ENCODE results near the gene COX17.

COX17 gene

DNA sequence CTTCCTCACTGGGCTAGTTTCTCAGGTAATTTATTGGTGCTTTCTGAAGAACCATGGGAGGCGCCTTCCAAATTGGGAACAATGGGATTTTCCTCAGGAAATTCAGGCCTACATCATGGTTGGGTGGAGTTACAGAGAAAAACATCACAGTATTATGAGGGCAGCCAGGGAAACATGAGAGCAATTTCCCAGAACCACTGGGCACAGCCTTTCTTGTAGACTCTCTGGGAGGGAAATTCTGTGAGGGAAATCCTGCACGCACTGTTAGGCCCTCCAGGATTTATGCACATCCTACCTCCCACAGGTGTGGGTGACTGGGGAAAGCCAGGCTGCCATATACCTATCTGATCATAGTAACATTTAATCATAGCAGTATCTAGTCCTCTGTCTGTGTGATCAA, 30.0 kb downstream of the COX17 start:
- DNase-seq (ENCODE audit: insufficient read length, low spot score) (no peak), FAIRE-seq (no peak)

DNA sequence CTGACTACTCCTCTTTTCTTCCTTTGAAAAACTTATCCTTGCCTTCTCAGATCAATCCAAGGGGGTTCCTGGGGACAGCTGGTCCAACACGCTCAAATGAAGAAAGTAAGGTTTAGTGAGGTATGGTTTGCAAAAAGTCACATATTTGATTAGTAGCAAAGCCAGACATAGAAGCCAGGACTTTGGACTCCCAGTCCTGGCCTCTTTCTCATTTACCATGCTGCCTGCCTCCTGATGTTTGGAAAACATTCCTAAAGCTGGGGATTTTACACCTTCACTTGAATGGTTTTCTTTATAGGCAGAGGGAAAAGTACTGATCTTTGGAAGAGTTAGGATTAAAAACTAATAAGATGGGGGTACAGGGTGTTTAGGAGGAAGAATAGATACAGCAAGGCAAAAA, 31.4 kb downstream of the COX17 start:
- DNase-seq (ENCODE audit: insufficient read length, low spot score) (no peak), FAIRE-seq (no peak)

DNA sequence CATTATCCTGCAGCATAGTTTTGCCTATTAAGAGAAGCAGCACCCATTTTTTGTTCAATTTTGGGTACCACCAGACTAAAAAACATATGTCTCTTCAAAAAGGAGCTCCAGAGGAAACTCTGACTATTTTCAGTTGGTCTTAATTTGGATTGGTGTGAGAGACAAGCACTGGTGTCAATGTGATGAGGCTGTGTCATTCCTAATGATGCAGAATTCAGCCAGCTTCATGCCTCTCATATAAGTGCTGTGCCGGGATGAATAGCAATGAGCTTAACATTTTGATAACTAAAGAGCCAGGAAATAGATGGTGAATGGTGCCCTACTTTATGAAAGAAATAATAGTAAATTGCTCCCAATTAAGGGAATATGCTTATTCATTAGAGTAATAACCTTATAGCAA, 32.7 kb downstream of the COX17 start:
- no peak for FAIRE-seq
- DNase-seq (ENCODE audit: insufficient read length, low spot score): no peak

DNA sequence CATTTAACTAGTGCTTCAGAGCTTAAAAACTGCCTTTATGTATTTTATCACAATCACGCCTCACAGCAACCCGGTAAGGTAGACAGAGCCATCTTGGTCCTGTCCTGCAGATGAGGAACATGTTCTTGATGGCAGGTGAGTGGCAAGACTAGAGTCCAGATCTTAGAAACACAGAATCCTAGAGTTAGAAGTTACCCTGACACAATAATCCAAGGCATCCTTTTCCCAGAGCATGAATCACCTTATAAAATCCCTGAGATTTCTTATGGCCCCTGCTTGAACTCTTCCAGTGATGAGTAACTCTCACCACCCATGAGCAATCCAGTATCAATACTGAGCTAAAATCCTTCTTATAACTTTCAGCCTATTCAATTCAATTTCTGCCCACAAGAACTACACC, 33.7 kb downstream of the COX17 start:
- no peak for FAIRE-seq
- DNase-seq (ENCODE audit: insufficient read length, low spot score): no peak

DNA sequence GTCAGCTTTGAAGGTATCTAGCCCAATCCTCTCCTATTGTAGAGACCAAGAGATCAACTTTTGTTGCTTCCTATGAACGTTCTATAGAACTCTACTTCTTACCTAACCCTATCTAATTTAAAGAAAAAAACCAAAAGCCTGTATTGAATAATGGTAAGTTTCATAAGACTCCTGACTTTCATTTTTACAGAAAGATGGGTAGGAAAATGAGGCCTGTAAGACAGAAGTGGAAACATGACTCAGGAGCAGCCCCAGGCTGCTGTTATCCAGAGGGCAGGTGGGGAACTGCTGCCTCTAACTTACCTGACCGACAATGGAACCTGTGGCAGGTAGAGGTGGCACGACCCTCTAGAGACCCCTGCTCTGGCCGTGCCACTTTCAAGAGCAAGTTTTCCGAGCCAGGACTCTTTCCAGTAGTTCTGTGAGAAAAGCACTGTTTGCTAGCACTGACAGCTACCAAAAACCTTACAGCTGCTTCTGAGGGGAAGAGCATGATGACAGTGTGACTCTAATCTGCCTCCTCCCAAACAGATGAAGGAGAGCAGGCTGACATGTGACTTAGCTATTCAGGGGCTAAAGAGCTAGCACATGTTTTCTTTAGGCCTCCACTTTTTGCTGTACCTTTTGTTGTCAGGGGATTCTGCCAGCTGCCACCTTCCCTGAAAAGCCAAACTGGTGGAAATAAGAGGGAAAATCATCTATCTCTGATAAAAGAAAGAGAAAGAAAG, 34.3 kb downstream of the COX17 start:
- DNase-seq (ENCODE audit: insufficient read length, low spot score): no peak
- no peak for FAIRE-seq

DNA sequence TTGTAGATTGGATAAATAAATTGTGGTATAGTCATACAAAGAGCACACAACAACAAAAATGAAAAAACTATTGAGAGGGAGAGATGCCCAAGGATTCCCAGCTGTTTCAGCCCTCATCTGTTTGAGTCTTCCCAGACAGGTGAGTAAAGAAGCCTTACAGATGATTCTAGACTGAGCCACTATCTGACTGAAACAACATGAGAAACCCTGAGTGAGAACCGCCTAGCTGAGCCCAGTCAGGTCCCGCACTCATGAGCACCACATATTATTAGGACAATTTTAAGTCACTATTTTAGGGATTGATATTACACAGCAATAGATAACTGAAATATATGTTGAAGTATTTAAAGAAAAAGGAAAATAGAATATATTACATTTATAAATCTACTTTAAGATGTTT, 35.8 kb downstream of the COX17 start:
- FAIRE-seq: no peak
- DNase-seq (ENCODE audit: insufficient read length, low spot score): no peak

DNA sequence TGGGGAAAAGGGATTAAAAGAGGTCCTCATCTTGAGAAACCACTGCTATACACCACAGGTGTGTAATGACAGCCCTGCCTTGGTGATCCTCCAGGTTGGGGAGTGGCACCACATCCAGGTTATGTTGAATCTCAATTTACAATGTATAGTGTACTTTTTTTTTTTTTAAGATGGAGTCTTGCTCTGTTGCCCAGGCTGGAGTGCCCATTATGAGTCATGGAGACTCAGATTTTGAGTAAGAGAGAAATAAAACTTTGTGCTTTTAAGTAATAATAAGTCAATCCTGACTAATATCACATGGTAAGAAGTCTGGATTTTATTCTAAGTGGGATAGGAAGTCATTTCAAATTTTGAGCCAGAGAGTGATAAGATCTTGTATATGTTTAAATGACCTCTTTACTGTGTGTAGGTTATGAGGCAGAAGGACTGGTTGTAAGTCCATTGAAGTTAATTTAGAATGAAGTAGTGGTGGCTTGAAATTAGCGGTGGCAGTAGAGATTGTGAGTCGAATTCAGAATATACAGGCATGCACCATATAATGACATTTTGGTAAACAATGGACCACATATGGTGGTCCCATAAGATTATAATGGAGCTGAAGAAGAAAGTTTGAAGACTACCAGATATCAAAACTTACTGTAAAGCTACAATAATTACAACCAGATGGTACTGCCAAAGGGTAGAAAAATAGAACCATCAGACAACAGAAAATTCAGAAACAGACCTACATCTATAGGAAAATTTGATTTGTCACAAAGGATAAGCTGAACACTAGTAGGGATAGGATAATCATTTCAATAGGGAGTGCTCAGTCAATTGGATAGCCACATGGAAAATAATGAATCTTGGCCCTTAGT, 37.5 kb downstream of the COX17 start:
- DNase-seq (ENCODE audit: insufficient read length, low spot score) (no peak), FAIRE-seq (peak; percentile 48)

DNA sequence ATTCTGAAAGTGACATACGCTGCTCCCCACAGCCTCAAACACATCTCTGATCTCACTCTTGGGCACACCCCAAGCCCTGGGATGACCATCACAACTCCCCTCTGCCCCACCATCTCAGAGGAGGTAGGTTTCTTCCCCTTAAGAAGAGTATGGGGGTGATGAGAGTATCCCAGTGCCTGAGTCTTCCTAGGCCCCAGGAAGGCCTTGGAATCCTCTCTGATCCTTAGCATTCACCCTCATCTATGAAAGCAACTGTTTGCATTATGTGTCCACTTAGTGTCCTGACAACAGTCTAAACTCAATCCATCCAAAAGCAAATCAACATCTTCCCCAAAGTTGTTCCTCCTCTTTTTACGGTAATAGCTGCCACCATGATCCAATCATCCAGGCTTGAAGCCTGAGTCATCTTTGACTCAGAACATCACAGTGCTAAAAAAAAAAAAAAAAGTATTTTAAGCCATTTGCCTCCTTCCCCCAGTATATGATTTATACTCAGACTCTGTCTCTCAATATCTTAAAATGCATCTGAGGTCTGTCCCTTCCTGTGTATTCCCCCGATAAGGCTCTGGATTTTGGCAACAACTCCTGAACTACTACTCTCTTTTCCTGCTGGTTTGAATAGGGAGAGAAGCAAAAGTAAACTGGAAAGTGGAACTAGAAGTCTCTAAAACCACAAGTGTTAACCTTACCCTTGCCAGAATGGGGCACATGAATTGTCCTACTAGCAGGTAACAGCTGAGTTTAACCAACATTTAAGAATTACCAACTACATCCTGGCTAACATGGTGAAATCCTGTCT, 39.3 kb downstream of the COX17 start:
- peak; percentile 90 for FAIRE-seq
- peak; percentile 22 for DNase-seq (ENCODE audit: insufficient read length, low spot score)

DNA sequence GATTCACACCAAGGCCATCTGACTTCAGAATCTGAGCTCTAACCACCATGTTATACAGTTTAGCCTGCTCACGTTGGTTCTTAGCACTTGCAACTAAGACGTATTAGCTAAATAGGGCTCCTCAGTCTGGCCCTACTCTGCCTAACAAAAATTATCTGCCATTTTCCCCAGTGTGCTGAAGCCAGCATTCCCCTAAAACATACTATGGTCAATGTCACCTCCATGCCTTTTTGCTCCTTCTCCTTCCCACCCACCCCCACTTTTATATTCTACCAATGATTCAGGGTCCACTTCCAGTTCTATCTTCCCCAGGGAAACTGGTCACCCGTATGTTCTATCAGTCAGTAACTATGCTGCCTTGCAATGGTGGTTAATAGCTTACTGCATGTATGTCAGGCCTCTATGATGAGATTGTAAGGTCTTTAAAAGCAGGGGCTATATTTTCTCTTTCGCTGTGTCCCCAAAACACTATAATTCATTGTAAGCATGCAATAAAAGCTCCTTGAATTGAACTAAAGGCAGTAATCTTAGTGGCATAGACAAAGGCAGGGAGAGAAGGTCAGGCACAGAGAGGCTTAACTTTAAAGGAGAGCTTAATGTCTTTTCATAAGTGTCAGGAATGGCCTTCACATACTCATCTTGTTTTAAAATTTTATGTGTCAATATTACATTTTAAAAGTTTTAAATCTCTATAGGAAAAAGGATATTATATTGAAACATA, 40.2 kb downstream of the COX17 start:
- no peak for DNase-seq (ENCODE audit: insufficient read length, low spot score)
- FAIRE-seq: peak; percentile 42

DNA sequence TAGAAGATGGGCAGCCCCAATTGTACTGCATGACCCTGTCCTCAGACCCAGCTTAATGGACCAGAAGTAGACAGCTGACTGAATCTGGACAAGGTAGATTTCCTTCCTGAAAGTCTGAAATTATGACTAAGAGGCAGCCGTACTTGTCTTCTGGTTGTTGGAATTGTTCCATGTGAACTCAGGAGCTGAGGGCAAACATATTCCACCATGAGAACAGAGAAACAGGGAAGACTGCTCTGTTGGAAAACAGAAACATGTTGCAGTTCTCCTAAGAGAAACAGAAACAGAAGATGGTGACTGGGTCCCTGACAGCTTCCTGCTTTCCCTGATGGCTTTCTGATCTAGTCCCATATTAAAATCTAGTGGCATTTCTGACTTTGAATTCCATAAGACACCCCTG, 41.0 kb downstream of the COX17 start:
- FAIRE-seq (no peak), DNase-seq (ENCODE audit: insufficient read length, low spot score) (no peak)

DNA sequence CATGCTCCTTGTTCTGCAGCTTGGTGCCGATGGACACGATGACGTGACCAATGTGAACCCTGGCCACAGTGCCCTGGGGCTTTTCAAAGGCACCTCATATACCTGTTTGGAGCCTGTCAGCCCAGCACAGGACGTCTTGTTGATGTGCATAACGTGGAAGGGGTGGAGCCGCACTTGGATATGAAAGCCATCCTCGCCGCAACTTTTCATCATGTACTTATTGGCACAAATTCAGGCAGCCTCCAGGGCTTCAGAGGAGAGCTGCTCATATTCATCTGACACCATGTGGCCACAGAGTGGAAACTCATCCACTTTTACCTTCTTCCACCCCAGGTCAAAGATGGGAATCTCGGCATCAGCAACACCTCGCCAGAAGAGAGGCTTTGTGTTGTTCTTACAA, 41.5 kb downstream of the COX17 start:
- DNase-seq (ENCODE audit: insufficient read length, low spot score) (no peak), FAIRE-seq (no peak)

DNA sequence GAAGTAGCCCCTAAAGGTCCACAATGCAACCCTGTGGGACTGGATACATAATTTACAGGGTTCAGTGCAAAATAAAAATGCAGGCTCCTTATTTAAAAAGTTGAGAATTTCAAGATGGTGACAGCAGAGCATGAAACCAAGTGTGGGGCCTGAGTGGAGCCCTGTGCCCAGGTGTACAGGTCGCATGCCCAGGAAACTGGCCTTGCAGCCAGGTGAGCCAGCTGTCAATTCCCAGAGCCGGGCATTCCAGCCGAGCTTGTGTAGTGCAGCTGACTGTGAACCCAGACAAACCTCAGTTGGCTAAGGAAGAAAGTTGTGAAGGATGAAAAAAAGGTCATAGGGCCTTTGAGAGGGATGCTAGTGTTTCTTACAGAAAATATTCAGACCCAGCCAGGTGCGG, 44.4 kb downstream of the COX17 start:
- DNase-seq (ENCODE audit: insufficient read length, low spot score): no peak
- FAIRE-seq: no peak

DNA sequence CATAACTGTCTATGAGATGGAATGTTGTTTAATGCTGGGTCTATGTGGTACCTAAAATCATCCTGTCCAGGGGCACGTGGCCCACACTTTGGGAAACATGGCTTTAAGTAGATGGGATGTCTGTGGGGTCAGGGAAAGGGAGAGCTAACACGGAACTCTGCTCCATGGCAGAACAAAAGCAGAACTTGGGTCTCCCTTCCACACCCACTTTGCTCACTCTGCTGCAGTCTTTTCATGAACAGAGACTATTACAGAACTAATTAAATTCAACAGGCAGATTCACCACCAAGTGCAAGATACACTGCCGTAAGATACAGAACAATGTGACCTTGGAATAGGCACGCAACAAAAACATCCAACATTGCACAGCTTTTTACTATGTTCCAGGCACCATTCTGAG, 45.0 kb downstream of the COX17 start:
- DNase-seq (ENCODE audit: insufficient read length, low spot score) (no peak), FAIRE-seq (no peak)

DNA sequence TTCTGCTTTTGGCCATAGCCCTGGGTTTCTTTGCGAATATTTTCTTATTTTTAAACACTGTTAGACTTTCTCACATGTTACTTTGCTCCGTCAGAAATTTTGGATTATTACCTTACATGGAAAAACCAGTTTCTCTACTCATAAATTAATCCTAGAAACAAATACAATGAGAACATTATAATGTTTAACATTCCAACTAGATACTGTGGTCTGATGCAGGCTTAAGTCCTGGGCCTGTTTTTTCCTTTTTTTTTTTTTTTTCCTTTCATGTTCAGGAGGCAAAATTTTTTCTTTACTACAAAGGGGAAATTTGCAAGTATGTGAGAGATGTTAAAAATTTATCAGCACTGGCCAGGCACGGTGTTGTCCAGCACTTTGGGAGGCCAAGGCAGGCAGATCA, 45.7 kb downstream of the COX17 start:
- FAIRE-seq (no peak), DNase-seq (ENCODE audit: insufficient read length, low spot score) (no peak)

DNA sequence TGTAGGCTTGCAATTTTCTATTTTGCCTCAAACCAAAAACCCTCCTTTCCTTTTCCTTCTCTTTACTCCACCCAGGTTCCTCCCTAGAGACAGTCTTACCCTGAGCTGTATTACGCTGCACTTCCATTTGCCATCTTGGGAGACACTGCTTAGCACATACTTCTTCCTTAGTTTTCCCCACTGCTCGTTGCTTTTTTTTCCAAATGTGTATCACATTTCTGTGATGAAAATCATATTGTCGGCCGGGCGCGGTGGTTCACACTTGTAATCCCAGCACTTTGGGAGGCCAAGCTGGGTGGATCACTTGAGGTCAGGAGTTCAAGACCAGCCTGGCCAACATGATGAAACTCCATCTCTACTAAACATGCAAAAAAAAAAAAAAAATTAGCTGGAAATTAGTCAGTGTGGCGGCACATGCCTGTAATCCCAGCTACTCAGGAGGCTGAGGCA, 46.3 kb downstream of the COX17 start:
- DNase-seq (ENCODE audit: insufficient read length, low spot score): no peak
- no peak for FAIRE-seq

DNA sequence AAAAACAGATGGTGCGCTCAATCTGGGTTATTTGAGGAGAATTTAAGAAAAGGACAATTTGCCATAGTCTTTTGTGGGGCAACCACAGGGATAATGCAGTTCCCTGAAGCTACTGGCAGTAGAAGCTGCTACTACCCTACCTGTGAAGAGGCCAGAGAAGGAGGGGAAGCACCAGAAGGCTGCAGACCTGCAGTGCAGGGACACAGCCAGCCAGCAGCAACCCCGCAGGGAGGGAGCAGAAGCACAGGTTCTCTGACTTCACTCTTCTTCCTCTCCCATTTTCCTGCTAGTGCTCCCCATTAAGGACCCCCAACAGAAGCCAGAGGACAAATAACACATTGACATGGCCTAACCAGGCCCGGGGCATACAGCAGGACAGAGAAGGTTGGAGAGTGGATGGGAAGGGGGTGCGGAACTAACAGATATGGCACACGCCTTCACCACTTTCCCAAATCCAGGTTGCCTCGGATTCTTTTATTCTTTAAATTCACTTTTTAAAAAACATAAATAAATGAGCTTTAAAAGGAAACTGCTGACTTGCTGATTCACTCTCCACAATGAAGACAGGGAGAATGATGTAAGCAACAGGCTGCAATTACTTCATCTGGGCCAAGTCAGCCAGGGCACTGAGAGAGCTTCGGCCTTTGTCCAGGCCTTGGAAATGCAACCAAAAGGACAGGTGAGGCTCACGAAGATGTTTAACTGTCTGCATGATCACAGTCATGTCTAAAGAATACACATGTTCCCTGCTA, 46.9 kb downstream of the COX17 start:
- DNase-seq (ENCODE audit: insufficient read length, low spot score): no peak

DNA sequence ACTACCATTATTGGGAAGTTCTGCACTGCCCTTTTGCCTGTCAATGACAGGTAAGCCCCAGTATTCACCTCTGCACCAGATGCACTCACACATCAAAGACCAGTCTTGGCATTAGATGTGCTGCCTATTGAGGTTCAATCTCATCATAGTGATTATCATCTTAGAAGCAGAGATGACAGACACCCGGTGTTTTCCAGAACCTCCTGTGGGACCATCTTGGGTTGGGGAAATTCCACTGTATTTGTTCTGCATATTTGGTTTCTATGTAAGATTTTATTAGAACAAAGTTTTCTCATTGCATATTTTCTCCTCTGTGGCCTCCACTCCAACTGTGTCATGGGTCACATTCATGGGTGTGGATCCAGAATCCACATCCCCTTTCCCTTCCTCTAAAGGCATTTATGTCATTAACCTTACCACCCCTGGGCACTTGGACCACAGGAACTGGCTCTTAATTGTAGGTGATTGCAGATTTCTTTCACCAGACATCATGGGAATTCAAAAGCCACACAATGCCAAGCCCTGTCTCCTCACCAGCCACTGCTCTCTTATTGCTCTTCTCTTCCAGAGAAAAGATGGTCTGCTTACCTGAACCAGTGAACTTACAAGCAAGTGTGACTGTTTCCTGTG, 48.3 kb downstream of the COX17 start:
- no peak for DNase-seq (ENCODE audit: insufficient read length, low spot score)
- FAIRE-seq: peak; percentile 18

More for the DNA sequence above, 46.9 kb downstream of the COX17 start:
- FAIRE-seq: peak; percentile 40

DNA sequence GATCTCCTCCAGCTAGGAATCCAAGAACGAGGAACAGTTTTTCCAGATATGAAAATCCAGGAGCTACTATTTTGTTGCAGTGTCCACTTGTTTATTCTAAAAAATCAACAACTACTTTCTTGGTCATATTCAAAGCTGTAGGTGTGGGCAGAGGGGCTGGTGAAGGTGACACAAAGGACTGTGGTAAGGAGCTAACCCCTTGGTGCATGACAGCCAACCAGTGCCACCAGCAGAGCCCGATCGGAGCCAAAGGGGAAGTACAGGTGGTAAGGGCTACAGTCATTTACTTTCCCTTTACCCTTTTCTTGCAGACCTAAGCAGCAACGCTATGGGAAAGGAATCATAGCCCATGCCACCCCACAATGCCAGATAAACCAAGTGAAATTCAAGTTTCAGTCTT, 48.8 kb downstream of the COX17 start:
- FAIRE-seq (peak; percentile 79), DNase-seq (ENCODE audit: insufficient read length, low spot score) (no peak)

DNA sequence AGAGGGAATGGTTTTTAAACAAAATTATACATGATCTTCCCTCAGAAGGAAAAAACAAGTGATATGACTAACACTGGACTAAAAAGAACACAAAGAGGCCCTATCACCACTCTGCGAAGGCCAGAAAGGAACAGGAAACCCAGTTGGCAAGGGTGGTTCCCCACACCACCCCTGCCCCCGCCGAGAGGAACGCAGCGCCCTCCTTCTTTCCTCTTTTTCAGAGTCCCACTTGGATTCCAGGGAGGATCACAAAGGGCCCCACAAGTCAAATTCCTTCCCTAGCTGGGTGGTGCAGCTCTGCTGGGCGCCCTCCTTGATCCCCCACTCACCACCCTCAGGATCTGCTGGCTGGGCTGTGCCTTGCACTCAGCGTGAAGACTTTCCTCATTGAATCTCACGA, 49.7 kb downstream of the COX17 start:
- DNase-seq (ENCODE audit: insufficient read length, low spot score) (no peak), FAIRE-seq (no peak)

DNA sequence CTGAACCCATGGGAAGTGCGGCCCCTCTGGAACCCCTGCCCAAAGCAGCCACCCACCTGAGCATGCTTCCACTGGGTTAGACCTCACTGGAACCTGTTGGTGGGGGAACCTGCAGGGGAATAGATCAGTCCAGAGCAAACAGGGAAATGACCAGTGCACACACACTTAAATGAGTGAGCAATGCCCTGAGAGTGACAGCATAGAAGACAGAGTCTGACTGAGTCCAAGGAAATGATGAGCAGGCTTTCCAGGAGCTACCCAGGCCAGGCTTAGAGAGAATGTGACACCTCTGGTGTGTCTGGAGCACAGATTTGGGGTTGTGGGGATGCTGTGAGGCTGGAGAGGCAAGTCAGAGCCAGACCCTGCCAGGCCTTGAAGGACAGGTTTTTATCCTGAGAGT, 51.0 kb downstream of the COX17 start:
- no peak for FAIRE-seq

More for the DNA sequence above, 51.0 kb downstream of the COX17 start:
- DNase-seq (ENCODE audit: insufficient read length, low spot score): no peak
